ENCODE measurements around the gene HYPK.

The HYPK gene, protein sequence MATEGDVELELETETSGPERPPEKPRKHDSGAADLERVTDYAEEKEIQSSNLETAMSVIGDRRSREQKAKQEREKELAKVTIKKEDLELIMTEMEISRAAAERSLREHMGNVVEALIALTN

GRCh38 chr15:43800286-43801141, at the start of gene HYPK:
Gene HYPK (plus strand): TSS chr15:43800599. CDS start chr15:43800623, 24 bp downstream.
- peak; percentile 99 for ATAC-seq

DNA sequence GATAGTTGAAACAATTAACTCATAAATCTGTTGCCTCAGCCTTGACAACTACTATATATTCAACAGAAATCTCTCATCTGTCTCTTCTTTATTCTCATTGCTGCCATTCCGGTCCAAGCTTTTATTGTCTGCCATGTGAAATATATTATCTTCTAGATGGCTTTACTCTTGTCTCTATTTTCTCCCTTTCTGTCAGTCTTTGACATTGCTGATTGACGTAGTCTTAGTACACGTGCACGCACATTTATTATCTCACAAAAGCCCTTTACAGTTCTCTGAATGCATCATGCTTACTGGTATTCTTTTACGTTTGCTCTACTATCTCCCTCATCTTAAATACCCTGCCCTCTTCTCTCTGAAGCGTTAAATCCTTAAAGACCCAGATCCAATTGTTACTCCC, 48.5 kb upstream of the HYPK start:
- no peak for ATAC-seq

GRCh38 chr15:43762824-43763223, 37.6 kb upstream of the HYPK start:
- no peak for ATAC-seq

GRCh38 chr15:43763819-43764446, 36.5 kb upstream of the HYPK start:
- no peak for ATAC-seq

DNA sequence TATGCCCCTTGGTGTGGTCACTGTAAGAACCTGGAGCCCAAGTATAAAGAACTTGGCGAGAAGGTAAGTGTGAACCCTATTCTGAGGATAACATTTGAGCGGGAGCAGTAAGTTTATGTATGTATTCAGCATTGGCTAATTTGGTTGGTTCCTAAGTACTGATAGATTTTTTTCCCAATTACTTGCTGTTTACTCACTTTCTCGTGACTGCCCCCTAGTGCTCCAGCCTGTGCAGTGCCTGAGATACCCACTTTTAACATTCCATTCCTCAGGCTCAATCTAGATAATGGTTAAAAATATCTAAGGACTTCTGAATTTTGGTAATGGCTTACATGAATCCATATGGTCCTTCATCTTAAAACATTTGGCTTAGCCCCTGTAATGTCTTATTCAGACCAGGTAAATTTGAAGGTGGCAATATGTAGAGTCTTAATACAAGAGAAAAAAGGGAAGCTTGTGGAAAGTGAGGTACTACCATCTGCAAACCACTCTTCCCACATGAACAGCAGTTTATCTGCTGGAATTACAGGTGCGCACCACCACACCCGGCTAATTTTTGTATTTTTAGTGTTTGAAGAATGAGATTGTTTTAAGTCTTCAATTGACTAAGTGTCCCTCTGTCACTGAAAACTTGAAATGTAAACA, 30.7 kb upstream of the HYPK start:
- peak in 1 of 2 donors; percentile 53 for ATAC-seq

- no peak for ATAC-seq
Observed at GRCh38 chr15:43771816-43772215, 28.6 kb upstream of the HYPK start.

DNA sequence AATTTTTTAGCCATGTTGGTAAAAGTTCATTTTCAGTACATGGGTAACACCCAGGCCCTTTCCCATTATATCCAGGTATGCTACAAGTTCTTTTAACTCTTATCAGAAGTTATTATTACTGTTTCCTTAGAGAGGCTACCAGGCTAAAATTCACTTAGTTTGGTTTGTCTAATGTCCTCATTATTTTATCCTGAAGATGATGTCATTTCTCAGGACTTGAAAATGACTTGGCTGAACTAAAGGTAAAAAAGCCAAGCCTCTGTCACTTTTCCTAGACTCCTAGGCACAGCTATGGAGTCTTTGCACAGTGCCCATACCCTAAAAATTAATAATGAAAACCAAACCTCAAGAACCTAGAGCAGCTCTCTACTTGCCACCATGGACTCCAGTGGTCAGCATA, 27.8 kb upstream of the HYPK start:
- no peak for ATAC-seq

- no peak for ATAC-seq
Observed at GRCh38 chr15:43774062-43774461, 26.3 kb upstream of the HYPK start.

- no peak for ATAC-seq
Observed at GRCh38 chr15:43775411-43775965, 24.9 kb upstream of the HYPK start.

DNA sequence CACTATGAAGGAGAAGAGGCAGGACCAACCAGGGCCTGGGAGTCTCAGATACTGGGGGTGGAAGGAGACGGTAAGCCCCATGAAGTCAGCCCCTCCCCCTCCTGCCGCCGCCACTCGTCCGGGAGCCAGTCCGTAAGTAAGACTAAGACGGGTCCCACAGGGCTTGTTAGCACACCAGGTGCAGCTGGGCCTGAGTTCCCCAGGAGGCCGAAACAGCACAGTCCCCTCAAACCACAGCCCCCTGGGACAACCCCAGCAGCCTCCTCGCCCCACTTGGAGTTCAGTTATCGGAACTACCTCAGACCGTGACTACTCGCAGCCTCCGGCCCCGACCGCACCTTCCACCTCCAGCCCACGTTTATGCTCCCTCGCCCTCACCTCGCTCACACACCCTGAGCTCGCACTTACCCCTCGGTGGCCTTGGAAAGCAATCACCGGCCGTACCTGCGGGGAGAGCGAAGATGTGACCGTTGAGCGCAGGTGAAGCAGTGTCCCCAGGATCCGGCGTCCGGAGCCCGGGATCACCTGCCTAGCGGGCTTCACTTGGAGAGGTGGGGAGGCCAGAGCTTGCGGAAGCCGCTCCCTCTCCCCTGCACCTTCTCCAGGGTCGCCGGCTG, 24.2 kb upstream of the HYPK start:
- ATAC-seq = peak; percentile 22 to 25

DNA sequence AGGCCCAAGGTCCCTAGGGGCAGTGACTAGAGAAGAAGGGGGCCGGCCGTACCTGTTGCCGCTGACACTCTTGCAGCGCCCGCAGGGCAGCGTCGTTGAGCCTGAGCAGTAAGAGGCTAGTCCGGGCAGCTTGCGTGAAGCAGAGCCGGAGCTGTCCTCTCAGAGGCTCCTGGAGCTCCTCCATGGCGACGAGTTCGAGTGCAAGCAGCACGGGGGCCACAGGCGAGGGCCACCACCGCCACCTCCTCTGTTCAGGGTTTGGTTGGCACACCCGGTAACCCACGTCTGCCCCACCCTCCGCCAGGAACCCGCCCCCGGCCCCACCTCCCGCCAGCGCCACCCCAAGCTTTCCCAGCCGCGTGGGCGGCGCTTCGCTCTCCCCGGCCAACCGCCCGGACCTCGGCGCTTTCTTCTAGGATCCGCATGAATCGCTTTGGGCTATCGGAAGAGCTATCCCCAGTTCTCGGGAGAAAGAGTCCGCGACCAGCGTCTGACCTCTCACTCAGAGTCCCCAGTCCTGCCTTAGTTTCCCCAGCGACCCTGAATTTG, 23.6 kb upstream of the HYPK start, which contains the start of gene ELL3:
TSS of gene ELL3 (minus strand) at position 249 of the 549 bp plus-strand sequence. CDS start at position 184, 65 bp downstream.
- ATAC-seq = peak; percentile 64 to 65

DNA sequence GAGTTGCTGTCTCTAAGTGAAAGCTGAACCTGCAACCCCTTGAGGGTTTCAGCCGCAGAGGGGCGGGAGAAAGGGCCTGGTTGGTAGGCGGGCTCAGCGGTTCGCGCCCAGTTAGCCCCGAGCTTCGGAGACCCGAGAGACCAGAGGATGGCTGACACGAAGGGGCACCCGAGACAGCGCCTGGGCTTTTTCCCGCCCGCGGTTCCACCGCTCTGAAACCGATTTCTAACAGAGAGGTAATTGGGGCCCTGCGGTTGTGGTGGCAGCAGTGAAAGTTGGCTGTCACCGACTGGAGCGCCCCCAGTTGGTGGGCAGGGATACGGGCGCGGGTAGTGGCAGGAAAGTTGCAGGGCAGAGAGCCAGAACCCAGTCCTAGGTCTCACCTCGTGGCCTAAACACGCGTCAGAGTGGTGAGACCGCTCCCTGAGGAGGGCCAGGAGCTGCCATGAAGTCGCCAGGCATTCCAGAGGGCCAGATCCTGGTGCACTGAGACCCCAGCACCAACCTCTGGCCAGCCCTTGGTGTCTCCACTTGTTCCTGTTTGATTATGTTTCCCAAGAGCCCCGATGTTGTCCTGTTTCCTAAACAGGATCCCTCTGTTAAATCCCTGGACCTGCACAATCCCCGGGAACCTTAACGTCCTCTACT, 23.0 kb upstream of the HYPK start:
- peak; percentile 80 to 81 for ATAC-seq

DNA sequence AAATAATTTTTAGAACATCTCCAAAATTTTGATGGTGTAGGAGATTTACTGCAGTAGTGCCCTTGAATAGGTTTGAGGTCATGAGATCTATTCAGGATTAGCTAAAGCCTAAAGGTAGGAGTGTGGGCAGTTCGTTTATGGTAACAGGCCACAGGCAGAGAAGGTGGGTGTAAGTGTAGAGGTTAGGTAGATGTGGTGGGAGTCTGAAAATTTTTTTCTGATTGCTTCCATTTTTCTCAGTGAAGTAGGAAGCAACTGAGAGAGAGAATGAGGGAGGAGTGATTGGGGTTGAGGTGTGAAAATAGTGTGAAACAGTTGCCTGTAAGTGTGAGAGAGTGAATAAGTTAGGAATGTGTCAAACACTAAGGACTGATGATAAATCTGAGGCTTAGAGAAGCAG, 21.4 kb upstream of the HYPK start:
- ATAC-seq = no peak

DNA sequence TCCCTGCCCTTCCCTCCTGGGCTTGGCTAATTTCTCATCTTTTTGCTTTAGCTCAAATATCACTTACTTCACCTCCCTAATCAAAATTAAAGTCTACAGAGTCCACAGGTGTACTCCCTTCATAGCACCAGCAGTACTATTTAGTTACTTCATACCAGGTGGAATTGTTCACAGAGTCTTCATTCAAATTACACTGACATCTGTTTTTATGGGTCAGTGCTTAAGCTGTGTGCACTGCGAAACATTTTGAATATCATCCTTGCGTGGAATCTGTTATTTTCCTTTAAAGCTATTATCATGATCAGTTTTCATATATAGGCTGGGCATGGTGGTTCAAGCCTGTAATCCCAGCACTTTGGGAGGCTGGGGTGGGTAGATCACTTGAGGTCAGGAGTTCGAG, 11.0 kb upstream of the HYPK start:
- ATAC-seq = no peak

DNA sequence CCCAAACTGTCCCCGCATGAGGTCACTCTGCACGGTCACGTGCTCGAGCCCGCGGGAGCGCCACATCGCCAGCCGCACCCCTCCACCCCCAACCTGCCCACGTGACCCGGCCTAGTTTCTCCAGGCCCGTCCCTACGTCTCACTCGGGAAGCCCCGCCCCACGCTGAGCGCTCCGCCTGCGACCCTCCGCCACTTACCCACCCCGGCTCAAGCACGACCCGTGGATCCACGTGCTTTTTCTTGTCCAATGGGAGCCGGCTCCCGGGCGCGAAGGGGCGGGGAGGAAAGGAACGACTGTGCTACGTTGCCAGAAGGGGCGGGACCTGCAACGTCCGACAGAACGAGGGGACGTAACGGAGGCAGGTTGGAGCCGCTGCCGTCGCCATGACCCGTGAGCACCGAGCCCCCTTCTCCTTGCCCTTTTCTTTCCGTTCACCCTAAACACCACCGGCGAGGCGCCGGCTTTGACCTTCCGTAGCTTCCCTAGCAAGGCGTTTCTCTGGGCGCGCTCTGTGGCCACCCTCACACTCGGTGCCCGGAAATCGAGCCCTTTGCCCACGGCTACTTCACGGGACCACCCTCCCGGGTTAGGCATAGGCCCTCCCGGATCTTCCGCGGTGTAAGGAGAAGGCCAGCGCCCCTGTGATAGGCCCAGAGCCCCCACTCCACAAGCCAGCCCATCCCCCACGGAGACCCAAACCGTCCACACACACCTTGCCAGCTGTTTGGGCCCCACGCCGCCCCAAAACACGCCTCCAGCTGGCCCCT, 8.2 kb upstream of the HYPK start, which contains the start of gene SERF2:
TSS of gene SERF2 (plus strand) at position 328 of the 768 bp plus-strand sequence. CDS start at position 385, 57 bp downstream.
- ATAC-seq = peak; percentile 94

GRCh38 chr15:43792761-43793476, 7.5 kb upstream of the HYPK start:
- no peak for ATAC-seq

DNA sequence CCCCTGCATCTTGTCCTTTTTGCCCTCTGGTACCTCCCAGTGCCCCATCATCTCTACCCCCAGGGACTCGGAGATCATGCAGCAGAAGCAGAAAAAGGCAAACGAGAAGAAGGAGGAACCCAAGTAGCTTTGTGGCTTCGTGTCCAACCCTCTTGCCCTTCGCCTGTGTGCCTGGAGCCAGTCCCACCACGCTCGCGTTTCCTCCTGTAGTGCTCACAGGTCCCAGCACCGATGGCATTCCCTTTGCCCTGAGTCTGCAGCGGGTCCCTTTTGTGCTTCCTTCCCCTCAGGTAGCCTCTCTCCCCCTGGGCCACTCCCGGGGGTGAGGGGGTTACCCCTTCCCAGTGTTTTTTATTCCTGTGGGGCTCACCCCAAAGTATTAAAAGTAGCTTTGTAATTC, 6.8 kb upstream of the HYPK start:
- ATAC-seq = no peak

DNA sequence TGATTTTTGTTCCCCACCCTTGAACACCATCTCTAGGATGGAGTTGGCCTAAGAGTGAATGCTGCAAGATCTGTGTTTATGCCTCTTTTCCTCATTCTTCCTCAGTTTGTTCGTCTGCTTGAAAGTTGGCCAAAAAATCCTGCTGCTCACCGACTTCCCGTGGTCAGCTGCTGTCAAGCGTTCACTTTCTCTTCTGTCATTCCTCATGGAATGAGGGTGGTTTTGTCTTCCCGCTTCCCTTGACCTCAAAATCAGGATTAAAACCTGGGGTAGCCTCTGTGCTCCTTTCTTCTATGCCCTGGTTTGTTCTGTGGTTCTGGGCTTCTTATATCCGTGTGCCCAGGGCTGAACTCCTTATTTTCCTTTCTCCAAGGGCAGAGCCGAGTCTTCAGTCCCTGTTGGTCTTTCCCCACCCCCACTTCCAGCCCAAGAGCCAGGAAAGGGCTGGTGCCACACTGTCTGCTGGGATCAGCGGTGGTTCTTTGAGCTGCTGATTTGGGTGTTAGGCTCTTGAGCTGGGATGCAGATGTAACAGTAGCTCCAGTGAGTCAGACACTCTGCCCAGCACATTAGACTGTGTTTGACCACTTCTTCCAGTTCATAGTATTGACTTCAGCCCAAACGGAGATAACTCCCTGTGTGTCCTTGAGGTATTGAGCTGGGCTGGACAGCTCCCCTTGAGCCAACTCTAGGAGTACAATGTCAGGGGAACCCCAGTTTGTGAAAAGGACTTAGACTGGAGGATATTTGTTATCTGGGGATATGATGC, 5.9 kb upstream of the HYPK start:
- ATAC-seq = no peak

DNA sequence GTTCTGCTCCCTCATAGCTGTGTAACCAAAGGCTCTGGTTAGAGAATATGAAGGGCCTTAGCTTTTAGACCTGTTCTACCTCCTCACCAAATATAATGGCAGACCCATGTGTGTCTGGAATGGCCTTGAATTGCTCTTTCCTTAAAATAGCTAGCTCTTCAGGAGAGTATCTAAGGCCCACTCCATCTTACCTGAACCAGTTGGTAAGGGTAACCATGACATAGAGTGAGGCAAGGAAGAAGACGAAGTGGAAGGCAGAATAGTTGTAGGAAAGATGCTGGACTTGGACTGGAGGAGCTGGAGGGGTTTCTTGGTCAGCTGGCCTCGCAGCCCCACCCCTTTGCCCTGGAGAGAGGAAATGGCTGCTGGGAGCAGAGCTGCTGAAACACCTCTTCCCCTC, 5.2 kb upstream of the HYPK start:
- no peak for ATAC-seq

Data from activated CD4-positive, CD25-positive, alpha-beta regulatory T cell treated with anti-CD3 and anti-CD28 coated beads, Interleukin-2, amount 50 U/mL, for 24 hours (primary cell).